ENCODE measurements around the gene BHLHA15.
A peak's percentile ranks its signal among the peaks of the same experiment; 100 is the strongest.

Gene BHLHA15

GRCh38 chr7:98166668-98166970 lies 44.6 kb upstream of the BHLHA15 start:
- peaks cover 52% of the 10 kb centered on the region for H3K36me3 ChIP-seq
- no peak overlapping the region for H3K27ac ChIP-seq
- TF ChIP-seq, protein P1, sequence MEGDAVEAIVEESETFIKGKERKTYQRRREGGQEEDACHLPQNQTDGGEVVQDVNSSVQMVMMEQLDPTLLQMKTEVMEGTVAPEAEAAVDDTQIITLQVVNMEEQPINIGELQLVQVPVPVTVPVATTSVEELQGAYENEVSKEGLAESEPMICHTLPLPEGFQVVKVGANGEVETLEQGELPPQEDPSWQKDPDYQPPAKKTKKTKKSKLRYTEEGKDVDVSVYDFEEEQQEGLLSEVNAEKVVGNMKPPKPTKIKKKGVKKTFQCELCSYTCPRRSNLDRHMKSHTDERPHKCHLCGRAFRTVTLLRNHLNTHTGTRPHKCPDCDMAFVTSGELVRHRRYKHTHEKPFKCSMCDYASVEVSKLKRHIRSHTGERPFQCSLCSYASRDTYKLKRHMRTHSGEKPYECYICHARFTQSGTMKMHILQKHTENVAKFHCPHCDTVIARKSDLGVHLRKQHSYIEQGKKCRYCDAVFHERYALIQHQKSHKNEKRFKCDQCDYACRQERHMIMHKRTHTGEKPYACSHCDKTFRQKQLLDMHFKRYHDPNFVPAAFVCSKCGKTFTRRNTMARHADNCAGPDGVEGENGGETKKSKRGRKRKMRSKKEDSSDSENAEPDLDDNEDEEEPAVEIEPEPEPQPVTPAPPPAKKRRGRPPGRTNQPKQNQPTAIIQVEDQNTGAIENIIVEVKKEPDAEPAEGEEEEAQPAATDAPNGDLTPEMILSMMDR (IDR thresholded peaks at IDR 0.05) = no peak

DNA sequence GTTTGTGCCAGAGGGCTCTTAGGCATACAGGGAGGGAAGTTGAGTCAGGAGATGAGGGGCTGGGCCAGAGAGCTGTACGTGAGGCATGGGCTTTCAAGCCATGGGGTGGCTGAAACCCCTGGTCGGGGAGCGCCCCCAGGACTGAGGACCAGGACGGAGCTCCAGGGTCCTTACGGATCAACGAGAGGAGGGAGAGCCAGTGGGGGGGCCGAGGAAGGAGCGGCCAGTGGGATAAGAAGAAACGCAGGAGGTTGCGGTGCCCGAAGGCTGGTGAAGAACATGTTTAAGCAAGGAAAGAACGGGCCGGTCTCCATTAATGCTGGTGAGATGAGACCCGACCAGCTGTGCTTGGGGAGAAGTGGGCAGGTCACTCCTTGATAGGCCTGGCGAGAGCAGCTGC lies 43.6 kb upstream of the BHLHA15 start:
- H3K36me3 ChIP-seq = peaks cover 56% of the 10 kb centered on the region
- H3K9me3 ChIP-seq = no peaks in the 10 kb centered on the region
- TF ChIP-seq, protein P1 (IDR thresholded peaks at IDR 0.05) = no peak
- H3K27ac ChIP-seq = no peak overlapping the region
- peaks cover 0 to 5% of the 10 kb centered on the region in 2 experiments for H3K4me1 ChIP-seq (ENCODE audit: control insufficient read depth in 1 of 2, insufficient read depth in 1 of 2, low read depth in 1 of 2, low read length in 1 of 2)
- no peaks in the 10 kb centered on the region for H3K27me3 ChIP-seq
- H3K4me3 ChIP-seq (ENCODE audit: low read depth in 1 of 2, low read length in 1 of 2) = no peak overlapping the region

More at GRCh38 chr7:98166668-98166970, 44.6 kb upstream of the BHLHA15 start:
- H3K9me3 ChIP-seq = no peaks in the 10 kb centered on the region
- peaks cover 0 to 5% of the 10 kb centered on the region in 2 experiments for H3K4me1 ChIP-seq (ENCODE audit: control insufficient read depth in 1 of 2, insufficient read depth in 1 of 2, low read depth in 1 of 2, low read length in 1 of 2)
- H3K4me3 ChIP-seq (ENCODE audit: low read depth in 1 of 2, low read length in 1 of 2) = no peak overlapping the region
- H3K27me3 ChIP-seq = no peaks in the 10 kb centered on the region

DNA sequence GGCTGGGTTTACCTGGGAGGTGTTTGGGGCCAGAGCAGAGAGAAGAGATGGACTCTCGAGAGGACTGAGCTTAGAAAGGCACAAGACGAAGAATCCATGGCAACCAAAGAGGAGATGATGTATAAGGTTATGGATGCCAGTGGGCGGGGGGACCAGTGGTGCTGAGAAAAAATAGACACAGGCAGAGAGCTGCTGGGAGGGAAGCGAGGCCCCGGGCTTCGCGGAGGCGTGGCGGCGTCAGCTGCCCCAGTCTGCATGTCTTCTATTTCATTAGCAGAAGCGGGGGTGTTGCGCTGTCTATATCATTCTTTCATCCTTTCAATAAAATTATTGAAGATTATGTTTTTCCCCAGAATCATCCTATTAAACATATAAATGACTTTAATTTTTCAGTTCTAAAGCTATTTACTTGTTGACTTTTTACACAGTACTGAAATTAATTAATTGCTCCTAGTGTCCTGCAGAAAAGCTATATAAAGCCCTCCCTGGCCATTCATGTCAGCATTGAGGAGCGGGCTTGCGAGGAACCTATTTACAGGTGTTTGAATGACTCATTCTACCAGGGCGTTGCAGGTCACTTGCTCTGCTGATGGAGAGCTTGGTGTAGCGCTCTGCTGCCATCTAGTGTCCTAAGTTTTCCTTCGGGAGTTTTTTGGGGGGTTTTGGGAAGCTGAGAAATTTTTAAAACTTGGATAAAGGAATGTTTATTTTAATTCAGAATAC lies 42.9 kb upstream of the BHLHA15 start:
- Histone ChIP-seq H3K27me3 (no peaks in the 10 kb centered on the region), H3K4me1 (ENCODE audit: control insufficient read depth in 1 of 2, insufficient read depth in 1 of 2, low read depth in 1 of 2, low read length in 1 of 2) (peaks cover 0 to 5% of the 10 kb centered on the region in 2 experiments), H3K4me3 (ENCODE audit: low read depth in 1 of 2, low read length in 1 of 2) (no peak overlapping the region), H3K9me3 (no peaks in the 10 kb centered on the region), H3K36me3 (peaks cover 55% of the 10 kb centered on the region), H3K27ac (no peak overlapping the region)
- TF ChIP-seq, protein P1 (IDR thresholded peaks at IDR 0.05) = peak; percentile 64

GRCh38 chr7:98168904-98169621 lies 42.2 kb upstream of the BHLHA15 start:
- peaks cover 48% of the 10 kb centered on the region for H3K36me3 ChIP-seq
- H3K4me3 ChIP-seq (ENCODE audit: low read depth in 1 of 2, low read length in 1 of 2) = no peak overlapping the region
- H3K27ac ChIP-seq = no peak overlapping the region
- H3K27me3 ChIP-seq = no peaks in the 10 kb centered on the region
- TF ChIP-seq, protein P1 (IDR thresholded peaks at IDR 0.05) = no peak
- no peaks in the 10 kb centered on the region for H3K9me3 ChIP-seq
- H3K4me1 ChIP-seq (ENCODE audit: control insufficient read depth in 1 of 2, insufficient read depth in 1 of 2, low read depth in 1 of 2, low read length in 1 of 2) = peaks cover 0 to 5% of the 10 kb centered on the region in 2 experiments

GRCh38 chr7:98170966-98171365 lies 40.3 kb upstream of the BHLHA15 start:
- Histone ChIP-seq H3K9me3 (no peaks in the 10 kb centered on the region), H3K27ac (no peak overlapping the region), H3K27me3 (no peaks in the 10 kb centered on the region), H3K4me3 (ENCODE audit: low read depth in 1 of 2, low read length in 1 of 2) (no peak overlapping the region), H3K4me1 (ENCODE audit: control insufficient read depth in 1 of 2, insufficient read depth in 1 of 2, low read depth in 1 of 2, low read length in 1 of 2) (peaks cover 0 to under 1% of the 10 kb centered on the region in 2 experiments), H3K36me3 (peaks cover 55% of the 10 kb centered on the region)
- TF ChIP-seq, protein P1 (IDR thresholded peaks at IDR 0.05) = no peak

All from neutrophil (primary cell).